ENCODE data around the gene FGF7. TPM values are rescaled to one million over a fixed set of nuclear protein-coding genes. Genes with fewer than 3 reads are reported as not detected.
"Not testable (repeated sequence)": the region's sequence is repeated elsewhere in the genome, so short reads cannot be mapped to it uniquely, and the experiment has no call there.

Gene FGF7
- total RNA-seq, 1 experiment from 2014 or later: not detected

GRCh38 chr15:49471248-49471647, 48.2 kb downstream of the FGF7 start:
- not testable (repeated sequence) for H4K8ac ChIP-seq (replicated peaks; ENCODE audit: insufficient read length, low read depth, low read length); H3K9me3 Mint-ChIP-seq; H3K79me2 ChIP-seq (ENCODE audit: insufficient read depth, low read length); H3K23ac ChIP-seq (ENCODE audit: insufficient read length, low read depth, low read length); H4K5ac ChIP-seq (ENCODE audit: insufficient read length, low read depth, low read length); H3K9me3 ChIP-seq (ENCODE audit: control insufficient read depth, low read depth, low read length); H3K27ac Mint-ChIP-seq; H3K36me3 Mint-ChIP-seq (ENCODE audit: insufficient read depth in 1 of 3, low read depth in 3 of 3); H3K27me3 ChIP-seq (ENCODE audit: insufficient read depth, low read length); H3K18ac ChIP-seq (ENCODE audit: insufficient read length, low read depth, low read length); H4K20me1 ChIP-seq (ENCODE audit: control insufficient read depth, insufficient read depth, insufficient read length); H2BK5ac ChIP-seq (ENCODE audit: insufficient read length, low read length); H3K79me1 ChIP-seq (ENCODE audit: insufficient read depth, low read depth, low read length, poor library complexity, severe bottlenecking); H3K23me2 ChIP-seq (ENCODE audit: insufficient read length, low read depth, low read length, poor library complexity, severe bottlenecking); H3K4me2 ChIP-seq (ENCODE audit: insufficient read depth, insufficient read length, low read length); H3K4ac ChIP-seq (ENCODE audit: low read depth, low read length); H4K91ac ChIP-seq (ENCODE audit: insufficient read length, low read depth, low read length); H2BK12ac ChIP-seq (ENCODE audit: insufficient read length, low read depth, low read length); H3K4me1 Mint-ChIP-seq; H2BK15ac ChIP-seq (ENCODE audit: low read depth, low read length); H3K27ac ChIP-seq (ENCODE audit: insufficient read length, low read depth, low read length); H3K4me1 ChIP-seq (ENCODE audit: insufficient read depth, low read length); H2AFZ ChIP-seq (ENCODE audit: low read length); H3K4me3 Mint-ChIP-seq; H3K14ac ChIP-seq (ENCODE audit: insufficient read depth, low read length); H2BK120ac ChIP-seq (ENCODE audit: low read depth, low read length, poor library complexity, severe bottlenecking); H3K27me3 Mint-ChIP-seq (ENCODE audit: low read depth); H2AK5ac ChIP-seq (ENCODE audit: insufficient read length, low read length); H2BK20ac ChIP-seq (ENCODE audit: low read depth, low read length, poor library complexity, severe bottlenecking); H3K56ac ChIP-seq (ENCODE audit: insufficient read length, low read depth, low read length); H3K9ac ChIP-seq (ENCODE audit: extremely low read depth, insufficient read length, low read length); H3T11ph ChIP-seq (ENCODE audit: low read length)
- DNase-seq: peak; percentile 51
- no CpG with 5 or more reads among the region's 4 CpGs for WGBS (ENCODE audit: extremely low coverage, insufficient read length, low lambda C conversion rate)
- peak; percentile 65 for TF ChIP-seq CTCF (conservative IDR thresholded peaks at IDR 0.05)
